H1 (cell line): ENCODE measurements around the gene PRMT5. TPM values are rescaled to one million over a fixed set of nuclear protein-coding genes. Genes with fewer than 3 reads are reported as not detected.

ENCODE experiments used
- CTCF ChIA-PET: fragments of 300-600 bp; sonication (Branson Sonifier 250); formaldehyde crosslinking; loops from one replicate; lab custom pipeline; 2021; ENCODE audit not compliant: partially characterized antibody; lab: Charles Lee
- POLR2A ChIA-PET: fragments of 300-600 bp; sonication (Branson Sonifier 250); formaldehyde crosslinking; loops from one replicate; lab custom pipeline; 2021; ENCODE audit warnings: inconsistent platforms; ENCODE audit not compliant: partially characterized antibody; lab: Charles Lee
- DNase-seq, 2 experiments: peaks; one replicate each; pipeline versions ENCODE4 v3.0.0 to v3.0.0-alpha.2; 2010 to 2022; ENCODE audit warnings: low spot score in 2 of 2, low read depth in 1 of 2, mixed read lengths in 1 of 2
- FAIRE-seq: peaks from 2 replicates; lab custom pipeline; 2011; peaks lifted over from hg19 to GRCh38; lab: Jason Lieb, UNC
- H2AFZ ChIP-seq: 2 replicates; pipeline ENCODE4 v1.8.1; 2012; ENCODE audit warnings: low read length, inconsistent platforms
- H2AK5ac ChIP-seq: 2 replicates; pipeline ENCODE4 v1.6.1; 2013; ENCODE audit warnings: low read depth, low read length
- H2BK120ac ChIP-seq: replicated peaks from 2 replicates; pipeline ENCODE3; 2013; ENCODE audit warnings: low read depth, low read length, inconsistent platforms
- H2BK12ac ChIP-seq: 2 replicates; pipeline ENCODE4 v1.6.1; 2013; ENCODE audit warnings: low read depth, low read length
- H2BK15ac ChIP-seq: 2 replicates; pipeline ENCODE4 v1.6.1; 2013; ENCODE audit warnings: low read length
- H2BK20ac ChIP-seq: 2 replicates; pipeline ENCODE4 v1.6.1; 2013; ENCODE audit warnings: low read length
- H2BK5ac ChIP-seq: 2 replicates; pipeline ENCODE4 v1.6.1; 2013; ENCODE audit warnings: low read depth, low read length
- H3K14ac ChIP-seq: 2 replicates; pipeline ENCODE4 v1.6.1; 2013; ENCODE audit warnings: inconsistent platforms; ENCODE audit not compliant: insufficient read length
- H3K18ac ChIP-seq: 2 replicates; pipeline ENCODE4 v1.6.1; 2013; ENCODE audit warnings: low read length; ENCODE audit errors: extremely low read depth
- H3K23ac ChIP-seq: 2 replicates; pipeline ENCODE4 v1.6.1; 2013; ENCODE audit warnings: inconsistent platforms; ENCODE audit not compliant: insufficient read length
- H3K23me2 ChIP-seq: 2 replicates; pipeline ENCODE4 v1.6.1; 2013; ENCODE audit warnings: low read depth, low read length
- H3K27ac ChIP-seq: 2 replicates; pipeline ENCODE4 v1.6.1; 2011; ENCODE audit warnings: low read depth, low read length, inconsistent platforms
- H3K27me3 ChIP-seq, 4 experiments: replicated peaks in 1 of 4; 1 replicate in 1 of 4; 2 replicates in 3 of 4; pipeline versions ENCODE4 v1.6.1 to v1.8.1; 2011 to 2013; ENCODE audit warnings: low read length in 3 of 4, mild to moderate bottlenecking in 3 of 4, inconsistent platforms in 2 of 4, mixed read lengths in 2 of 4, moderate library complexity in 1 of 4; ENCODE audit not compliant: control insufficient read depth in 3 of 4, insufficient read depth in 3 of 4; ENCODE audit errors: extremely low read depth in 1 of 4
- H3K36me3 ChIP-seq, 4 experiments: 2 replicates each; pipeline versions ENCODE4 v1.6.1 to v1.8.1; 2011 to 2013; ENCODE audit warnings: mild to moderate bottlenecking in 4 of 4, low read length in 3 of 4, moderate library complexity in 2 of 4, control low read depth in 1 of 4, inconsistent platforms in 1 of 4; ENCODE audit not compliant: insufficient read depth in 4 of 4, control insufficient read depth in 2 of 4
- H3K4ac ChIP-seq: replicated peaks from 2 replicates; pipeline ENCODE3; 2013; ENCODE audit warnings: low read length, low read depth, mixed read lengths, inconsistent platforms; ENCODE audit not compliant: insufficient read length
- H3K4me1 ChIP-seq, 4 experiments: replicated peaks in 1 of 4; 1 replicate in 1 of 4; 2 replicates in 3 of 4; pipeline versions ENCODE4 v1.6.1 to v1.8.1; 2011 to 2013; ENCODE audit warnings: low read length in 3 of 4, inconsistent platforms in 2 of 4, mixed read lengths in 1 of 4; ENCODE audit not compliant: insufficient read depth in 4 of 4, control insufficient read depth in 3 of 4
- H3K4me2 ChIP-seq, 2 experiments: 2 replicates each; pipeline versions ENCODE4 v1.6.1 to v1.8.1; 2011 to 2013; ENCODE audit warnings: low read depth in 2 of 2, low read length in 2 of 2, control low read depth in 1 of 2, inconsistent platforms in 1 of 2, mild to moderate bottlenecking in 1 of 2; ENCODE audit not compliant: insufficient read depth in 1 of 2
- H3K4me3 ChIP-seq, 4 experiments: fragments of 200-600, 300-600 bp in 1 of 4; sonication (generic), shearing (Covaris generic), sonication (Bioruptor Twin) in 1 of 4; 2 replicates each; pipeline versions ENCODE4 v1.5.1 to v1.8.1; 2011 to 2016; ENCODE audit warnings: low read length in 4 of 4, low read depth in 3 of 4, control low read depth in 2 of 4, inconsistent platforms in 2 of 4, mild to moderate bottlenecking in 2 of 4, mixed read lengths in 1 of 4, moderate library complexity in 1 of 4; ENCODE audit not compliant: insufficient read depth in 2 of 4; ENCODE audit errors: extremely low read depth in 1 of 4
- H3K56ac ChIP-seq: replicated peaks from 2 replicates; pipeline ENCODE3; 2013; ENCODE audit warnings: low read depth, mild to moderate bottlenecking, mixed read lengths, low read length, inconsistent platforms; ENCODE audit not compliant: insufficient read length
- H3K79me1 ChIP-seq: 2 replicates; pipeline ENCODE4 v1.6.1; 2013; ENCODE audit warnings: low read depth, low read length, control low read depth
- H3K79me2 ChIP-seq, 2 experiments: 2 replicates each; pipeline versions ENCODE4 v1.6.1 to v1.8.1; 2012 to 2013; ENCODE audit warnings: low read length in 2 of 2, mild to moderate bottlenecking in 2 of 2, inconsistent platforms in 1 of 2; ENCODE audit not compliant: insufficient read depth in 2 of 2, control insufficient read depth in 1 of 2
- H3K9ac ChIP-seq, 4 experiments: replicated peaks in 1 of 4; 1 replicate in 1 of 4; 2 replicates in 3 of 4; pipeline versions ENCODE4 v1.6.1 to v1.8.1; 2011 to 2013; ENCODE audit warnings: low read depth in 3 of 4, low read length in 3 of 4, control low read depth in 2 of 4, mild to moderate bottlenecking in 2 of 4, moderate library complexity in 2 of 4, inconsistent platforms in 1 of 4; ENCODE audit errors: extremely low read depth in 1 of 4
- H3K9me3 ChIP-seq, 2 experiments: 2 replicates each; pipeline versions ENCODE4 v1.6.1 to v1.8.1; 2012 to 2013; ENCODE audit warnings: mild to moderate bottlenecking in 2 of 2, moderate library complexity in 2 of 2, control low read depth in 1 of 2, inconsistent platforms in 1 of 2, low read depth in 1 of 2, low read length in 1 of 2, mixed read lengths in 1 of 2; ENCODE audit not compliant: insufficient read depth in 2 of 2
- H4K20me1 ChIP-seq, 2 experiments: replicated peaks in 1 of 2; 2 replicates each; pipeline versions ENCODE3 to v1.8.1; 2011 to 2013; ENCODE audit warnings: inconsistent platforms in 2 of 2, low read length in 2 of 2, mild to moderate bottlenecking in 1 of 2; ENCODE audit not compliant: insufficient read depth in 2 of 2, control insufficient read depth in 1 of 2
- H4K5ac ChIP-seq: 2 replicates; pipeline ENCODE4 v1.6.1; 2013; ENCODE audit warnings: low read length, low read depth, mixed read lengths, inconsistent platforms; ENCODE audit not compliant: insufficient read length
- H4K8ac ChIP-seq: 2 replicates; pipeline ENCODE4 v1.8.0; 2013; ENCODE audit warnings: mild to moderate bottlenecking, moderate library complexity, low read length, inconsistent platforms; ENCODE audit not compliant: insufficient read depth; ENCODE audit errors: extremely low read depth
- H4K91ac ChIP-seq: replicated peaks from 2 replicates; pipeline ENCODE3; 2013; ENCODE audit warnings: low read length, mixed read lengths, inconsistent platforms; ENCODE audit not compliant: insufficient read length
- CREB1 ChIP-seq: IDR thresholded peaks from 2 replicates; pipeline ENCODE4 v1.6.1; 2012; ENCODE audit warnings: inconsistent platforms
- GTF2F1 ChIP-seq: IDR thresholded peaks from 2 replicates; pipeline ENCODE4 v1.6.1; 2012; ENCODE audit warnings: low read depth, low read length, improper control_type of control experiment, borderline replicate concordance
- JUND ChIP-seq: IDR thresholded peaks from 2 replicates; pipeline ENCODE4 v1.6.1; 2011; ENCODE audit warnings: mild to moderate bottlenecking, improper control_type of control experiment, low read length
- POLR2A ChIP-seq, 2 experiments: IDR thresholded peaks; 1 replicate in 1 of 2; 2 replicates in 1 of 2; pipeline ENCODE4 v1.6.1; 2011; ENCODE audit warnings: low read depth in 2 of 2, low read length in 2 of 2, mild to moderate bottlenecking in 2 of 2; ENCODE audit errors: control extremely low read depth in 1 of 2
- TAF1 ChIP-seq: IDR thresholded peaks from 2 replicates; pipeline ENCODE4 v1.6.1; 2011; ENCODE audit warnings: mild to moderate bottlenecking, low read depth, low read length
- TBP ChIP-seq: IDR thresholded peaks from 2 replicates; pipeline ENCODE4 v1.6.1; 2011; ENCODE audit warnings: low read depth, low read length, improper control_type of control experiment
- WGBS, 2 experiments: shearing (Covaris generic) in 1 of 2; methylation state at CpG; one replicate each; pipeline versions ENCODE4 v1.1.6 to v1.1.7; 2013 to 2015; ENCODE audit warnings: low lambda C conversion rate in 2 of 2, mixed read lengths in 2 of 2, inconsistent platforms in 1 of 2, low coverage in 1 of 2, missing lambda C conversion rate in 1 of 2; ENCODE audit not compliant: insufficient replicate concordance in 2 of 2, insufficient coverage in 1 of 2, insufficient read length in 1 of 2; ENCODE audit errors: extremely low coverage in 1 of 2, missing lambda C conversion rate in 1 of 2; 5-methylcytosine and 5-hydroxymethylcytosine counted together
- polyA plus RNA-seq, 7 experiments: library from polyadenylated mRNA; depleted of rRNA in 3 of 7; stranded (reverse) in 5 of 7; unstranded in 2 of 7; fragments of >200 nt in 5 of 7; fragments of 200-250 nt in 2 of 7; gene quantifications; 1 replicate in 5 of 7; 2 replicates in 1 of 7; 4 replicates in 1 of 7; pipeline versions ENCODE4 v1.2.1 to v1.2.3, GENCODE V29; 2011 to 2013; ENCODE audit warnings: missing spikeins in 2 of 7, mixed read lengths in 2 of 7
- total RNA-seq: library from RNA; stranded (reverse); fragmentation: NEBNext Ultra II Directional; extraction: Animal tissue kit (Norgen Biotek cat#: 25700); gene quantifications from 2 replicates; pipeline ENCODE4 v1.2.1, GENCODE V29; 2021
- TF ChIP-seq, protein P1 (sequence below): IDR thresholded peaks from 2 replicates; pipeline ENCODE4 v1.6.1; 2011; ENCODE audit warnings: low read depth, mild to moderate bottlenecking, low read length; ENCODE audit not compliant: insufficient read depth
- TF ChIP-seq, protein P2 (sequence below): IDR thresholded peaks from 2 replicates; pipeline ENCODE4 v1.6.1; 2012; ENCODE audit warnings: low read length, inconsistent platforms

The PRMT5 gene
- total and polyA plus RNA-seq, 2 of the 8 experiments (the other 6 are each of a cell fraction or from before 2014, with no cell fraction given): 171 to 402 TPM

DNA sequence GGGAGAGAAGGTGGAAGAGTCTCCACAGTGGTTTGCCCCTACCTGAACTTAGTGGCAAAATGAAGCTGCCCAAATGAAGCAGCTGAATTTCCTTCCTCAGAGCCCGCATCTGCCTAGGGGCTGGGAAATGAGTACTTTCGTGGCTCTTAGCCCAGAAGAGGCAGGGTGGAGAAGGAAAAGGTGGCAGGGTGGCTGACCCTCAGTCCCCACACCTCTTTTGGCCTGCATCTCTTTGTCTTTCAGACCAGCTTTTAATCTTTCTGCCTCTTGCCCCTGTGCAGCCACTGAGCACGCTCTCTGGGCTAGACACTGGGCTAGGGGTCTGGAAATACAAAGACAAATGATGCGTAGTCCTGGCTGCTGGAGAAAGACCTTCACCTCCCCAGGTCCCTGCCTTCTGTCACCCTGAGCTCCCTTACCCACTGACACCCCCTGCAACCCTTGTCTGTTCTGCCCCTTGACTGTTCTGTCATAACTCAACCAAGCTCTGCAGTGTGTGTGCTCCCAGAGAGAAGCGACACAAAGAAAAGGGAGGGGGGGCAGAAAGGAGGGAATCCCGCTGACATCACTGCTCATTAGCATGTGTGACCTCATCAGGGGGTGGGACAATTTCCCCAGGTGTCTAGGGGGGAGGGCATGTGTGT lies 46.5 kb downstream of the PRMT5 start:
- H3K79me2 ChIP-seq: no peaks in the 10 kb centered on the region
- TF ChIP-seq TBP: 0 out of 2 replicates have a peak, but pooled peaks have one; percentile 3
- peak; percentile 69 for TF ChIP-seq CREB1
- no peak for TF ChIP-seq JUND
- TF ChIP-seq TAF1: peak; percentile 65; the same call in 1 of the 2 replicates
- TF ChIP-seq, protein P1, sequence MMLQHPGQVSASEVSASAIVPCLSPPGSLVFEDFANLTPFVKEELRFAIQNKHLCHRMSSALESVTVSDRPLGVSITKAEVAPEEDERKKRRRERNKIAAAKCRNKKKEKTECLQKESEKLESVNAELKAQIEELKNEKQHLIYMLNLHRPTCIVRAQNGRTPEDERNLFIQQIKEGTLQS: 0 out of 2 replicates have a peak, but pooled peaks have one; percentile 14
- peak in 1 of 2 experiments; percentile 65; a peak in 2 of 3 replicates for TF ChIP-seq POLR2A (IDR thresholded peaks at IDR 0.05; ENCODE audit: control extremely low read depth in 1 of 2, low read depth in 2 of 2, low read length in 2 of 2)
- TF ChIP-seq GTF2F1: no peak
- TF ChIP-seq, protein P2, sequence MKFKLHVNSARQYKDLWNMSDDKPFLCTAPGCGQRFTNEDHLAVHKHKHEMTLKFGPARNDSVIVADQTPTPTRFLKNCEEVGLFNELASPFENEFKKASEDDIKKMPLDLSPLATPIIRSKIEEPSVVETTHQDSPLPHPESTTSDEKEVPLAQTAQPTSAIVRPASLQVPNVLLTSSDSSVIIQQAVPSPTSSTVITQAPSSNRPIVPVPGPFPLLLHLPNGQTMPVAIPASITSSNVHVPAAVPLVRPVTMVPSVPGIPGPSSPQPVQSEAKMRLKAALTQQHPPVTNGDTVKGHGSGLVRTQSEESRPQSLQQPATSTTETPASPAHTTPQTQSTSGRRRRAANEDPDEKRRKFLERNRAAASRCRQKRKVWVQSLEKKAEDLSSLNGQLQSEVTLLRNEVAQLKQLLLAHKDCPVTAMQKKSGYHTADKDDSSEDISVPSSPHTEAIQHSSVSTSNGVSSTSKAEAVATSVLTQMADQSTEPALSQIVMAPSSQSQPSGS: no peak
- TF ChIP-seq, all 59 proteins: peak for 5
- H3K14ac ChIP-seq: no peak overlapping the region
- H3K4ac ChIP-seq: no peak overlapping the region
- no peak overlapping the region for H4K91ac ChIP-seq
- 0 out of 2 replicates have a peak overlapping the region, but pooled peaks have one; percentile 46 for H2AFZ ChIP-seq
- H2BK20ac ChIP-seq: no peak overlapping the region
- ChIA-PET CTCF (interaction anchor here (0.6 to 56.0 kb wide), 17 partner anchors 10 to 318 kb away, joined by 3 to 1562 read pairs (median 4); partner anchors contain the start of genes LRP10, MMP14, MRPL52 and SLC7A7), POLR2A (interaction anchor here (0.5 to 7.2 kb wide), 12 partner anchors 8 to 666 kb away, joined by 3 to 54 read pairs (median 5); partner anchors contain the start of genes LRP10, PRMT5 and RBM23)
- no peak overlapping the region for H3K27ac ChIP-seq
- H3K4me2 ChIP-seq: peak overlapping the region; percentile 65 to 75
- H2BK12ac ChIP-seq: peak overlapping the region; percentile 43
- no peaks in the 10 kb centered on the region for H3K9me3 ChIP-seq
- no peak overlapping the region for H4K8ac ChIP-seq
- no peak overlapping the region for H2BK120ac ChIP-seq
- H3K79me1 ChIP-seq: no peaks in the 10 kb centered on the region
- peak overlapping the region; percentile 61; the same call in 1 of the 2 replicates for H2BK15ac ChIP-seq
- H3K4me1 ChIP-seq: peaks cover 7 to 21% (median 11%) of the 10 kb centered on the region in 4 experiments
- peaks cover 14% of the 10 kb centered on the region for H3K23me2 ChIP-seq
- H3K9ac ChIP-seq: peak overlapping the region; percentile 11 to 56 (median 20); a peak in 5 of 7 replicates
- H4K20me1 ChIP-seq: no peaks in the 10 kb centered on the region
- peak overlapping the region; percentile 66; the same call in 1 of the 2 replicates for H2BK5ac ChIP-seq
- WGBS, 2 experiments: 52% methylated on average over 6 of the region's 6 CpGs; no CpG with 5 or more reads in 1 of the 2 experiments
- no peak overlapping the region for H4K5ac ChIP-seq
- no peak overlapping the region for H3K23ac ChIP-seq
- H3K27me3 ChIP-seq: peaks cover 0 to 17% (median 11%) of the 10 kb centered on the region in 4 experiments; a peak in 6 of 7 replicates
- peak overlapping the region; percentile 11 to 55 (median 16); a peak in 5 of 8 replicates for H3K4me3 ChIP-seq
- H3K56ac ChIP-seq: no peak overlapping the region
- DNase-seq: peak in 1 of 2 experiments; percentile 64
- no peak for FAIRE-seq
- H3K18ac ChIP-seq: peak overlapping the region; percentile 60
- no peaks in the 10 kb centered on the region; a peak in 1 of 8 replicates for H3K36me3 ChIP-seq
- H2AK5ac ChIP-seq: no peak overlapping the region
